Activated CD4-positive, alpha-beta T cell treated with anti-CD3 and anti-CD28 coated beads, Interleukin-2, Interleukin-4, amounts not matched to agents 100 ng/mL and 50 ng/mL, durations not matched to agents 16 hours and 8 hours (primary cell): ENCODE data around the gene XCL2.
"Not testable (repeated sequence)": the region's sequence is repeated elsewhere in the genome, so short reads cannot be mapped to it uniquely, and the experiment has no call there.

Experiments used
- DNase-seq: peaks from one replicate; pipeline ENCODE4 v3.0.0-alpha.2; 2020; ENCODE audit warnings: low spot score

The XCL2 gene

DNA sequence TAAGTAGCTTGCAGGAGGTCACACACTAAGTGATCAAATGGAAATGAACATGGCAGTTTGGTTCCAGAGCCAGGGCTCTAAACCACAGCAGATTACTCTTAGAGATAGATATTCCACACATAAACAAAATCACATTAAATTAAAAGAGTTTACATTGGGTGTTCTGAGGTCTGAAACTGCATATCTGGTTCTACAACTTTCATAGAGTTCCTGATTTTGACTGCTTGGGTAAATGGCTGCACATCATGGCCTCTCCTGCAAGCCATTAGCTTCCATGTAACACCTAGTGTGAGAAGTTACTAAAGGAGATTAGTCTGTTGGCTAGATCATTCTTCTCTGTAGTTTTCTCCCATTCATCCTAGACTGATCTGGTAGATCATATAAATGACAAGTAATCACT lies 12.8 kb upstream of the XCL2 start:
- DNase-seq: no peak

DNA sequence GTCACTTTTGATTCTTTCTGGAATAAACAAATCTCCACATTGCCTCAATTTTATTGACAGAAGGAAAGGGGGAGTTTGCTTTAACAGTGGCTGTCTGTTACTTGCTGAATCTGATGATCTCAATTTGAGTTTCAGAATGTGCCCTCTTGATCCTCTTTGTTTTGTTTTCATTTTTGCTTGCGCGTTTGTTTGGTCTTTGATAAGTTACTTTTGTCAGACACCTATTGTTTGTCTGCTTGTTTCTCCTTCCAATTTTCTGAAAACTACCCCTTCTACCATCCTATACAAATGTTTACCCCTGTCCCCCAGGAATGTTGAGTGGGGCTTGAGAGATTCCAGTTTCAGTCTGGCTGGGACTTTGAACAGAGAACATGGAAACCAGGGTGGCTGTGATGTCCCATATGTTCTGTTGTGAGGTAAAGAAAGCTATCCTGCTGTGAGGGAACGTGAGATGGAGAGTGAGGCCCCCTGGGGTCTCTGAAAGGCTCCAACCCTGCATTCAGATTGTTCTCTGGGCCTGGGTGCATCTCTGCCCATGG lies 11.8 kb upstream of the XCL2 start:
- no peak for DNase-seq

DNA sequence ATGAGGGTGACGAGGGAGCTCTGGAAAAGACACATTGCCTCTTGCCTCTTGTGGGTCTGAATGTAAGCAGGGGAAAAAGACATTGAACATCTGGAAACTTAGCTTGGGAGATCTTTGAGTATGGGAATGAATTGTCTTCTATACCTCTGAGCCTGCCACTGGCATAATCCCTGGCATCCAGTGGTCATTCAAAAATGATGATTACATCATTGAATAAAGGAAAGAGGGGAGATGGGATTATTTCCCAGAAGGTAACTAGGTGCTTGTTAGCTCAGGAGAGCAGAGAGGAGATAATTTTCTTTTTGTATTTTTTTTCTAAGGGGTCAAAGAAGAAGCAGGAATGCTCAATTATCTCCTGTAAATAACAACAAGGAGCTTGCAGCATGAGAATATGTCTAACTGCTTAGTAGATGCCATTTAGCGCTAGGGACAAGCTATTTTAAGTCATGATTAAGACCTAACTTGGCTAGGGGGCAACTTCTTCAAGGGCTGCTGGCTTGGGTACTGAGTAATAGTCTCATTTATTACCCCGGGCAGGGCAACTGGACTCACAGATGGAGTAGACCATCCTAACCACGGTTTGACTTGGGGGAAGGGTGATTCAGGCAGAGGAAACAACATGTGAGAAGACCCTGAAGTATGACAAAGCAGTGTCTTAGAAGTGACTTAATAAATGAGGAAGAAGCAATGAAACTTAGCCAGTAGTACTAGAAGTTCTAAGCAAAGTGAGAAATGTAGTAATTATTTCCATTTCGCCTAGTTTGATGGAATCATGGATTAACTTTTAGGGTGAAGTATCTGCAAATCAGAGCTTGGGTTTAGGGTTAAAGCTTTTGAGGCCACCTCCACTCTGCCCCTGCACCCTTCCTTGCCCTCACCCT lies 11.0 kb upstream of the XCL2 start:
- DNase-seq: no peak

DNA sequence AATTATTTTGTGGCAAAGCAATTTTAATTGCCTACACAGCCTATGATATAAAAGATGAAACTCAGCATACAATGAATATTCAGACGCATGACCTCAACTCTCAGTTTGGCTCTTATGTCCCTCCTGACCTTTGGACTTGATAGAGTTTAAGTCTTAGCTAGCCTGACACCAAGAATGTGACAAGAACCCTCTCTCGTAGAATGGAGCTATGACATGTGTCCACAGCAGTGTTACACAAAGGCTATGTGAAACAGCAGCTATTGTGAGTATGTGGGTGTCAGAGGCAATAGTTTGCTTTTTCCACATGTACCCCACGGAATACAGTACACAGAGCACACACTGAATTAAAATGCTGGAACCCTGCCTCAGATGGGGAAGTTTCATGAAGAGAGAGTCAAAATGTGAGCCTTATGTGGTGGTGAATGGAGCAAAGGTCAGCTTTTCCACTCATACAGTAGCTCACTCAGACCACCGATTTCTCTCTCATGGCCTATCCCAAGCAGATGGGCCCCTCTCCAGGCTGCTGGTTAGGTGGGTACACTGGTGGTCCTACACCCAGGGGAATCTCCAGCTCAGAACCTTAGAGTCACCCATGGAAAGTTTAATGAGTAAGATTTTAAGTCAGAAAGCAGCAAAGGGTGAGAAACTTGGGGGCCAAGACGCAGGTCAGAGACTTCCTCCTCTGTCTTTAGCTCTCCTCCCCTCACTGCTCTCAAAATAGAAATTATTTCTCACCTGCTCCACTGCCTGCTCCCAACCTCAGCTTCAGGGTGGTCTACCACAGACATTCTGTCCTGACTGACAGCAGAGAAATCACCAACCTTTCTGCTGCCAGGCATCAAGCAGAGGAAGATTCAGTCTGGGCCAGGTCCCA lies 10.1 kb upstream of the XCL2 start:
- DNase-seq: no peak

DNA sequence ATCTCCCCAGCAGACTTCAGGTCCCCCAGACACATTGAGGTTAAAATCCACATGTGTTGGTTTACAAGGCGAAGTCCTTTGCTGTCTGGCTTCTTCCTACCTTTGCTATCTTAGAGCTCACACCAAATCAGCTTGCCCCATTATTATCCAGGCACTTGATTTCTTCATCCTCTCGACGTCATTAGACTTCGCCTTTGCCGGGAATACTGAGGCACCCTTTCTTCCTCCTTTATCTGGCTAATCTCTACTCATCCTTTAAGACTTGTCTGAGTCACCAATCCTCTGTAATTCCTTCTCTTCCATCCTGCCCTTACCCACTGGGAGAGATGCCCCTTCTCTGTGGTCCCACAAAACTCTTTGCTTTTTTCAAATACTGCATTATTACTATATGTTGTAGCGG lies 9.2 kb upstream of the XCL2 start:
- no peak for DNase-seq

DNA sequence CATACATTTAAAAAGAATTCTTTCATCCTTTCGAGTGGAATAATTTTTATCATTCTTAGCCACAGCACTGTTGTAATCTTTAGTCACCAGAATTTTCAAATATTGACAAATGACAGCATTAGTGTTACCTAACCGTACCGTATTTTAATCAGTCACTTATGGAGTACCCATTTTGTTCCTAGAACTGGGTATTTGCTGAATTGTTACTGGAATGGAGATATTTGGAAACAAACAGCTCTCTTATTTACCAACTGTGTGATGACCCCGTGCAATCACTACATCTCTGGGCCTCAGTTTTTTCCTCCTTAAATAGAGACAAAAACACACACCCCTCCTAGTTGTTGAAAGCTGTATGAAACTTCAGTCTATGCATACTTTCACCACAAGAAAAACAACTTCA lies 7.9 kb upstream of the XCL2 start:
- no peak for DNase-seq

DNA sequence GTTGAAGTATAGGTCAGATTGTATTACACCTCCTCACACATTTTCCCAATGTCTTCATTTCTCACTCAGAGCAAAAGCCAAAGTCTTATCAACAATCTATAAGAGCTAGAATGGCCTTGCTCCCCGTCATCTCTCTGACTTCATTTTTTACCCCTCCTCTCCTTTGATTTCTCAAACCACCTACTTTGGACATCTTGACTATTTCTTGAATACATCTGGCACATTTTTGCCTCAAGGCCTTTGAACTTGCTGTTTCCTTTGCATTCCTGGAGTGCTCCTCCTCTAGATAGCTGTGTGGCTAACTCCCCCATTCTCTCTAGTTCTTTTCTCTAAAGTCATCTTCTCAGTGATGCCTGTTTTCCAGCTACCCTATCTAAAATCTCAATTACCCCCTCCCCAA lies 7.2 kb upstream of the XCL2 start:
- DNase-seq: no peak

DNA sequence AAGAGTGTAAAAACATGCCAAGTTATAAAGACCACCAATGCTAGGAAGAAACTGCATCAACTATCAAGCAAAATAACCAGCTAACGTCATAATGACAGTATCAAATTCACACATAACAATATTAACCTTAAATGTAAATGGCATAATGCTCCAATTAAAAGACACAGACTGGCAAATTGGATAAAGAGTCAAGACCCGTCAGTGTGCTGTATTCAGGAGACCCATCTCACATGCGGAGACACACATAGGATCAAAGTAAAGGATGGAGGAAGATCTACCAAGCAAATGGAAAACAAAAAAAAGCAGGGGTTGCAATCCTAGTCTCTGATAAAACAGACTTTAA lies 2.7 kb upstream of the XCL2 start:
- DNase-seq: not testable (repeated sequence)

DNA sequence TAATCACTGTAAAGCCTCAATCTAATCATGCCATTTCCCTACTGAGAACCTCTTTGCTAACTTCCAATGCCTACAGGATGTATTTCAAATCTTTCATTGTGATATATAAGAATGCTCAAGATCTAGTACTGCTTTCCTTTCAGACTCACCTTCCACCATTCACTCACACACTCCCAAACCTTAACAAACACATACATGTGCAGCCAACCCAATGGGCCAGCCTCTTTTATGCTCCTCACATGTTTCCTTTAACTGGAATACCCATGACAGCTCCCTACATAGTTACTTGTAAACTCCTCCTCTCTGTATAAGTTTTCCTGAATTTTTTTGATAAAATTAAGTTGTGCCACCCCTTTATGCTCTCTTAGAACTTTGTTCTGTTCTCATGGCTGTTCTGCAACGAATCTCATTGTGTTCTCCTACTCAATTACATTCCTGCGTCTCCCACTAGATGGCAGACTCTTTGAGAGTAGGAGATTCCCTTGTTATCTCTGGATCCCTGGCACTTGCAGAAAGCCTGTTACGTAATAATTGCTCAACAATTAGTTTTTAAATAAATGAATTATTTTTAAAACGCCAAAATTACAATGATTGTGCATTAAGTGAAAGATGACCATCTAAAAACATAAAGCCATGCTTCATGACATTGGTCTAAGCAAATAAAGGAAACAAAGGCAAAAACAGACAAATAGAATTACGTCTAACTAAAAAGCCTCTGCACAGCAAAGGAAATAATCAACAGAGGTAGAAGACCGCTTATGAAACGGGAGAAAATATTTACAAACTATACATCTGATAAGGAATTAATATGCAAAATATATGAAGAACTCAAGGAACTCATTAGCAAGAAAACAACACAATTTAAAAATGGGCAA lies 2.1 kb upstream of the XCL2 start:
- not testable (repeated sequence) for DNase-seq

DNA sequence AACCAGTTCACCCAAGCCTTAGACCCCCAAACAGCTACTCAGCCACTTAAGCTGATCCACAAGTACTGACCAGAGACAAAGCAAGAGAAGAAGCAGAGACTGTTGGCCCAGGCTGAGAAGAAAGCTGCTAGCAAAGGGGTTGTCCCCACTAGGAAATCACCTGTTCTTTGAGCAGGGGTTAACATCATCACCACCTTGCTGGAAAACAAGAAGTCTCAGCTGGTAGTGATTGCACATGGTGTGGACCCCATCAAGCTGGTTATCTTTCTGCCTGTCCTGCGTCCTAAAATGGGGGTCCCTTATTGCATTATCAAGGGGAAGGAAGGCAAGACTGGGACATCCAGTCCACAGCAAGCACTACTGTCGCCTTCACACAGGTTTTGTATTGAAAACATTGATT lies 819 bp downstream of the XCL2 start:
- not testable (repeated sequence) for DNase-seq

DNA sequence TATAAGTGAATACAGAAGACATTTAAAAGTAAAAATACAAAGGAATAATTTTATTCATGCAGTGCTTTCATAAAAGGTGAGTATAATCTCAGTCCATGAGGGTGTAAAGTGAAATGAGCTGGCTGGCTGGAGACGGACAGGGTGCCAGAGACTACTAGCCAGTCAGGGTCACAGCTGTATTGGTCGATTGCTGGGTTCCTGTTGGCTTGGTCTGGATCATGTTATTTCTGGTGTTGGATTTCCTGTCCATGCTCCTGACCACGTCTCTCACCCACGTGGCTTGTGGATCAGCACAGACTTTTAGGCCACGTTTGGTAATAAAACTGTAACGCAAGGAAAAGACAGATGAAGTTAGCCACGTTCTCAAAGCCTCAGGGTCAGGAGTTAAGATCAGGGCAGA lies 3.0 kb downstream of the XCL2 start:
- not testable (repeated sequence) for DNase-seq

DNA sequence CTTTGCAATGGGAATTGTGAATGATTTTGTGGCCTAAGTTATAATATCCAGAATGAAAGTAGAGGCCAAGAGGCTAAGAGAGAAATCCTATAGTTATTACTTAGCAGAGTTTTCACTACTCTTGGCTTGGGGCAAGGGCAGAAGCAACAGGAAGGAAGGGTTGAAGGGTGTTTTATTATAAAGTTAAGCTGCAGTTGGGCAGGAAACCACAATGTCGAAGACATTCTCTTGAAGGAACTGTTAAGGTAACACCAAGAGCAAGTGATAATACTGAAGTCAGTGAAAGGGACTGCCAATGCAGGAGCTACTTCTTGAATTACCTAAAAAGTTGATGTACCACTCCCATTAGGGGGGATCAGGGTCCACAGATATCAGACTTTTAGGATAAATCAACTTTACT lies 8.3 kb downstream of the XCL2 start:
- peak; percentile 64 for DNase-seq

DNA sequence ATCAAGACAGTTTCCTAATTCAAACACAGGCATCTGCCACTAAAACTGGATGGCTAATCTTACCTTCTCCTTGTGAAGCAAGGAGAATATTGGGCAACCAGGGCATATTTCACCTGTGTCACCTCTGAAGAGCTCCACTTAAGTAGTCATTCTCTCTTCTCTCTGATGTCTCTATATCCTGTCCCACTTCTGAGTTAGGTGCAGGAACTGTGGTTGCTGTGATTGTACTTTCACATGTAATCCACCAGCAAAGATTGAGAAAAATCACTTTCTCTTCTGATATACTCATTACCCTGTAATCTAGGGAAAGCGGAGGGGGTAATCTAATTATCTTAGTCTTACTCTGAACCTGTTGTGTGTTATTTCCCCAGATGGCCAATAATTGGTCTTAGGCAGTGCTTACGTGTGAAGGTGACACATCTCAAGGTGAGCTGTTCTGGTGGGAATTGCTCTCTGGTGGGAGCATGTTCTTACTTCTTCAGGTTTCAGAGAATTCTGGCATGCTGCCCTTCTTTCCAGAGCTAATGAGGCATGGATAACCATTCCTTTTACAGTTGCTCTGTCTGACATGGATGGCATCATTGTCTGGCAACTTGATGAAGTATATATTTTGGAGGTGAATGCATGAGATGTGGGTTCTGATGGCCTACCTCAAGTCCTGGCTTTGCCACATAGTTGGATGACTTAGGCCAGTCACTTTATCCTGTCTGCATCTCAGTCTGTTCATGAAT lies 12.0 kb downstream of the XCL2 start:
- DNase-seq: no peak

DNA sequence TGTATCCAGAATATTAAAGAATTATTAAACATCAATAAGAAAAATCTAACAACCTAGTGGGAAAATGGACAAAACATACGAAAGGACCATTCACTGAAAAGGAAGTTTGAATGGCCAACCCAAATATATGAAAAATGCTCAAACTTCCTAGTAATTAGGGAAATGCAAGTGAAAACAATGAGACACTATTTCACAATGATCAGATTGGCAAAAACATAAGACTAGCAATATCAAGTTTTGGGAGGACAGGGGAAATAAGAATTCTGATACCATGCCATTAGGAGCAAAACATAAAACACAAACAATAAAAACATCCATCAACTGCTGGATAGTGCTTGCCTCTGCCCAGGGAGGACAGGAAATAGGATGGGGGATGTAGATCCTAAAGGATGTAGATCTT lies 14.3 kb downstream of the XCL2 start:
- DNase-seq: no peak

DNA sequence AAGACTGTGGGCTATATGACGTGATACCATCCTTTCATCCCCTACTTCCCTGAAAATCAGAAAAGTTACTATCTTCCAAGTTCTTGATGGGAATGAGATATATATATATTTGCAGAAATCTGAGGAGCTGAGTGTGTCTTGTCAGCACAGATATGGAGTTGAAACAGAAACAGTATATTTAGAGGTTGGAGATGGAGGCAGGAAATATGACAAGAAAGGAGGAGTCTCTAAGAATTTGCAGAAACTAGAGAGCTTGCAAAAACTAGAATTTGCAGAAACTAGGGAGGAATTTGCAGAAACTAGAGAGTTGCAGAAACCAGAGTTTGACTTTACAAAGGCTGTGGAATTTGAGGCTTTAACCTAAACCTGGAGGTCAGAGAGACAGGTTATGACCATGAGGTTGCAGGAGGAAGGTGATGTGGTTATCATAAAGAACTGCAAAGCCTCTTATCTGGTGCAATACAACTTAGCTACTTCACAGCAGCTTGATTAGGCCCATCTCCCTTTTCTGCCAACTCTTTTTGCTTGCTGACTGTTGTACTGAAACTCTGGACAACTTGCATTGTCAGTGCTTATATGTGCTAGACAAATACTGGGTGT lies 22.3 kb downstream of the XCL2 start:
- DNase-seq: no peak

DNA sequence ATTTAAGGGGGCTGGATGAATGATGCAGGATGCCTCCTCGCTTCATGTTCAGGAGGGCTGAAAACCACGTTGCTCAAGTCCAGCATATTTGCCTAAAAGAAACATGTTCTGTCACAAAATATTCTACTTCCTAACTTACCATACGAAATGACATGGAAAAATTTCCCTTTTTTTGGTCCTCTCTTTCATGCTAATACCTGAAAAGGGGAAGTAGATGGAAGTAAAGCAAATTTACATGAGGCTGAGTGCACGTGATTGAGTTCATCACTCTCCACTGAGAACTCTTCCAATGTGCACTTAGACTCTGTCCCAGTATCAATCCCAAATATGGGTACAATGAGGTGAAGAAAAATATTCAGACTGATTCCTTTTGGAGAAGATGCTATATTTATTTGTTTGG lies 23.0 kb downstream of the XCL2 start:
- no peak for DNase-seq

DNA sequence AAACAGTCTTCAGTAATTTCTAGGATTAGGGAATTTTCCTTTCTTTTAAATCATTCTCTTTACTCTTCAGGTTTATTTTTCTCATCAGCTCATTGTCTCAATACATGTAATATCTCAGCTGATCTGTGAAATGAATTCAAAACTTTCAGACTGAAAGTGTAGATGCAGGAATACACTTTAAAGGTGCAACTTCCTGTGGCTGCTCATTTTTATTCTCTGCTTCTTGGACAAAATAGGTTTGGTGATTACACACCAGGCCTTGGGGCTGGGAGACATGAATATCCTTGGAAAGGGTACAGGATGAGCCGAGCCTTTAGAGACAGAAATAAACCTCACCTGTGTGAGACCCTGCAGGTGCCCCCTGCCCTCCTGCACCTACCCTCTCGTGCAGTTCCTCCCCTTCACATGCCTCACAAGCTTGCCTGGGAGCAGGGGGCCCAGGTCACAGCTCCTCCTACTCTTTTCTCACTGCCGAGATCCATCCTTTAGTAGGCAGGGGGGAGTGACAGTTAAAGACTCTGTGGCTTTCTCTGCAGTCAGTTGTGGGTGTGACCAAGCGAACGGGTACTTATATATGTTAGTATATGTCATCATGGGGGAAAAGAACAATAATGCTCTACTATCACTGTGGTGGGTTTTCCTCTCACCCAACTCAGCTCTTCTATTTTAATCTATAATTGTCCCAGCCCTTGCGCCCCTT lies 23.6 kb downstream of the XCL2 start:
- DNase-seq: peak; percentile 60

DNA sequence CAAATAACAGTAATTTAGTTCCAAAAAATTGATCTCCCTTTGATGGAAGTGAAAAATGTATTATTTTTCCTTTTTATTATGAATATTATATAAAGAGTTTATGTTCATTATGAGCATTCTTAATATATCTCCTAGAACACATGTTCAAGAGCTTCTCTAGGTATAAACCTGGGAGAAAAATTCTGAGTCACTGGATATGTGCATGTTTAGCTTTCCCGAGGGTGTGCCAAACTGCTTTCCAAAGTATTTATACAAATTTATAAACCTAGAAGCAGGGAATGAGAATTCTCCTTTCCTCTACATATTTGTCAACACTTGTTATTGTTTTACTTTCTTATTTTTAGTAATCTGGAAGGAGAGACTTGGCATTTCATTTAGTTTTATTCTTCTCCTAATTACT lies 25.0 kb downstream of the XCL2 start:
- no peak for DNase-seq

DNA sequence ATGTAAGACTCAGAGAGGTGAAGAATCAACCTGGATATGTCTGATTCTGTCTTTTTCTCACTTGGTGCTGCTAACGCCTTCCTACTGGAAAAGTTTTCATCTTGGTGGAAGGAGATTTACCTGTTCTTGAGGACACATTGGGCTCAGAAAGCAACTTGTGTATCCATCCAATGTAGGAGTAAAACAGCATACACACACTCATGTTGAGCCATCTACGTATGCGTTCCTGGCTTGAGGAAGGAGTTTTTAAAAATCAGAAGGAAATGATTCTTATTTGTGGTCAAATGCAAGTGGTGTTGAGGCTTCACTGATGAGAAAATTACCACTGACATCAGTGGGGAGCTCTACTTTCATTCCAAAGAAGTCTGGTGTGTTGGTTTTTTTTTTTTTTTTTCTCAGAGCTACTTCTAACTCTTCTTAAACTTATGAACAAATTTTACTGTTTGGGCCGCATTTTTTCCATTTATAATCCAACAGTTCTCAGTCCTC lies 25.6 kb downstream of the XCL2 start:
- no peak for DNase-seq

DNA sequence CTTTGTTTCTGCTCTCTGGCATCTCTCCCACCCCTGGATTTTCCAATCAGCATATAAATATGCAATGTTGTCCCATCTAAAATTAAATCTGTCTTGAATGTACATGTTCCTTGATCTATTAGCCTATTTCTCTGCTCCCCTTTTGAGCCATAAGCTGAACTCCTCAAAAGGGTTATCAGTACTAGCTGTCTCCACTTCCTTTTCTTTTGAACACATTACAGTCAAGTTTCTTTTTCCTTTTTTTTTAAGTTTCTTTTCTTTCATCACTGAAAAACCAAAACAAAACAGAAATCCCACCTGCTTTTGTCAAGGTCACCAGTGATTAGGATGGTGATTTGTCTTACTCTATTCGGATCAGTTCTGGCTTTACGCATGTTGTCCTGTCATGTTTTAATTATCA lies 29.3 kb downstream of the XCL2 start:
- DNase-seq: no peak
